ENCODE data around the gene BSG. TPM values are rescaled to one million over a fixed set of nuclear protein-coding genes. Genes with fewer than 3 reads are reported as not detected.
"Not testable (repeated sequence)": the region's sequence is repeated elsewhere in the genome, so short reads cannot be mapped to it uniquely, and the experiment has no call there.

The BSG gene
- polyA plus RNA-seq, 1 experiment: 404 TPM

DNA sequence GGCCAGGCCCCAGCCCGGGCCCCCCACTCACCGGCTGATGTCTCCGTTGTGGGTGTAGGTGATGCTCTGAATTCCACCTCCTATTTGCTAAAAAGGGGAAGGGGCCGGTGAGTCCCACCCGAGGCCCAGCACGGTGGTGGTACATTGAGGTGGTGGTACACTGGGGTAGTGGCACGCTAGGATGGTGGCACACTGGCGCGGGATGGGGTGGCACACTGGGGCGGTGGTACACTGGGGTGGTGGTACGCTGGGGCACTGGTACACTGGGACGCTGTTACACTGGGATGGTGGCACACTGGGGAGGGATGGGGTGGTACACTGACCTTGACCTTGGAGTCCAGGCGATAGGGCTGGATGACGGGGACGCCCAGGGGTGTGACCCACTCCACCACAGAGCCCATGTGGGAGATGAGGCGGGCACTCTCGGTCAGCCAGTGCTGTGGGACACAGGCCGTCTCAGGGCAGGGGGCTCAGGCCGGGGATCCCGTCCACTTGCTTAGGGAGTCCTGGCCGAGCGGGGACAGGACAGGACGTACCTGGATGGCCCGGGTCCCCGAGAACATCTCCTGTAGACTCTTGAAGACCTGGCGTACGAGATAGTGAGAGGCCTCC lies 46.4 kb downstream of the BSG start:
- CTCF ChIA-PET: no interaction called here
- no peak for DNase-seq (ENCODE audit: low read depth, low spot score)
- Histone ChIP-seq H3K27me3 (ENCODE audit: control insufficient read depth, insufficient read depth, low read length) (no peaks in the 10 kb centered on the region), H3K27ac (ENCODE audit: low read depth, low read length) (no peak overlapping the region), H3K9me3 (ENCODE audit: control insufficient read depth, insufficient read depth, low read length) (peaks cover 17% of the 10 kb centered on the region; the same call in 1 of the 2 replicates), H3K4me3 (ENCODE audit: low read depth, low read length) (no peak overlapping the region)
- POLR2A ChIA-PET: no interaction called here
- TF ChIP-seq CTCF (IDR thresholded peaks at IDR 0.05; ENCODE audit: low read depth, low read length): no peak

DNA sequence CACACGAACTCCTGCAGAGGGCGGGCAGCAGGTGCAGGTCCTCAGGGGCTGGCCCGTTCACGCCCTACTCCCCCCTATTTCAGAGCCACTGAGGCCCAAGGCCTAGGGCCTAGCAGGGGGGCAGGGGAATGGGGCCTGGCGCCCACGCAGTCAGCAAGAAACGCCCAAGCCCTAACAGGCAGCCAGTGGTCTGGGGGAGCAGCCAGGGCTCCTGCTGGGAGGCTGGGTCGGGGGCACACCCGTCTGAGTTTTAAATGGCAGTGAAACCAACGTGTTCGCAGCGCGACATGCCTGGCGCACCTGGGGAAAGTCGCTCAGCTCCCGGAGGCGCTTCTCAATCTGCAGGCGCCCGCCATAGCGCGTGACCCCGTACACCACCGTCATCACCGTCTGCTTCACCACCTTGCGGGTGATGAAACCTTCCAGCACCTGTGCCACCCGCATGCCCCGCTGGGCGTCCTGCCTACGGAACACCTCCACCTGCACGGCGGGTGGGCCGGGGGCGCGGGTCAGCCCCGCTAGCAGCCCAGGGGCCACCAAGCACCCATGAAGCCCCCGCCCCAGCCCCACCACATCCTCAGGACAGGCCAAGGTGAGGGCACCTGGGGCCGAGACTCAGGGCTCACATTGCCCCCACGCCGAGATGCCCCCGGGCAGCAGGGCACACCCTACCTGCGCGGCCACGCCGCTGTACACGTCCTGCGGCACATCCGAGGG lies 47.0 kb downstream of the BSG start:
- no peak overlapping the region for H3K4me3 ChIP-seq (ENCODE audit: low read depth, low read length)
- peaks cover 17% of the 10 kb centered on the region; the same call in 1 of the 2 replicates for H3K9me3 ChIP-seq (ENCODE audit: control insufficient read depth, insufficient read depth, low read length)
- H3K27me3 ChIP-seq (ENCODE audit: control insufficient read depth, insufficient read depth, low read length): no peaks in the 10 kb centered on the region
- CTCF ChIA-PET: no interaction called here
- no peak for TF ChIP-seq CTCF (IDR thresholded peaks at IDR 0.05; ENCODE audit: low read depth, low read length)
- no peak for DNase-seq (ENCODE audit: low read depth, low spot score)
- POLR2A ChIA-PET: no interaction called here
- no peak overlapping the region for H3K27ac ChIP-seq (ENCODE audit: low read depth, low read length)

- ChIA-PET POLR2A (no interaction called here), CTCF (no interaction called here)
- H3K27ac ChIP-seq (ENCODE audit: low read depth, low read length): no peak overlapping the region
- no peak for TF ChIP-seq CTCF (IDR thresholded peaks at IDR 0.05; ENCODE audit: low read depth, low read length)
- H3K27me3 ChIP-seq (ENCODE audit: control insufficient read depth, insufficient read depth, low read length): no peaks in the 10 kb centered on the region
- H3K4me3 ChIP-seq (ENCODE audit: low read depth, low read length): no peak overlapping the region
- DNase-seq (ENCODE audit: low read depth, low spot score): no peak
- H3K9me3 ChIP-seq (ENCODE audit: control insufficient read depth, insufficient read depth, low read length): peaks cover 17% of the 10 kb centered on the region; the same call in 1 of the 2 replicates
These were observed 47.9 kb downstream of the BSG start for GRCh38 chr19:620166-620862.

DNA sequence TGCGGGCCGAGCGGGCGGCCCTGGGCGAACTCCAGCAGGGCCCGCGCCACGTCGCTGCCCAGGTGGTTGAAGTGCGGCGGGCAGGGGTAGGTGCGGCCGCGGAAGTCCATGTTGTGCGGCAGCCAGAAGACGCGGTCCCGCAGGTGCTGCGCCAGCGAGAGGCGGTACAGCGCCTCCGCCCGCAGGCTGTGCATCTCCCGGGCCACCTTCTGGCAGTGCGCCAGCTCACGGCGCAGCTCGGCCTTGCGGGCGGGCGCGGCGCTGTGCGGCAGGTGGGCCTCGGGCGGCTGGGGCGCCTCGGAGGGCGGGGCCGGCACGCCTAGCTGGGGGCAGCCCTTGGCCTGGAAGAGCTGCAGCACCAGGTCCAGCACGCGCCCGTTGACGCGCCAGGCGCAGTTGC lies 48.8 kb downstream of the BSG start:
- H3K27ac ChIP-seq (ENCODE audit: low read depth, low read length); POLR2A ChIA-PET; H3K27me3 ChIP-seq (ENCODE audit: control insufficient read depth, insufficient read depth, low read length); DNase-seq (ENCODE audit: low read depth, low spot score); H3K4me3 ChIP-seq (ENCODE audit: low read depth, low read length); CTCF ChIA-PET: not testable (repeated sequence)
- H3K9me3 ChIP-seq (ENCODE audit: control insufficient read depth, insufficient read depth, low read length): peaks cover 17% of the 10 kb centered on the region; the same call in 1 of the 2 replicates

- CTCF ChIA-PET: no interaction called here
- no peak for DNase-seq (ENCODE audit: low read depth, low spot score)
- no peak for TF ChIP-seq CTCF (IDR thresholded peaks at IDR 0.05; ENCODE audit: low read depth, low read length)
- POLR2A ChIA-PET: no interaction called here
- peaks cover 17% of the 10 kb centered on the region; the same call in 1 of the 2 replicates for H3K9me3 ChIP-seq (ENCODE audit: control insufficient read depth, insufficient read depth, low read length)
- no peaks in the 10 kb centered on the region for H3K27me3 ChIP-seq (ENCODE audit: control insufficient read depth, insufficient read depth, low read length)
- H3K27ac ChIP-seq (ENCODE audit: low read depth, low read length): no peak overlapping the region
- H3K4me3 ChIP-seq (ENCODE audit: low read depth, low read length): no peak overlapping the region
These were observed 49.4 kb downstream of the BSG start for GRCh38 chr19:621819-622218.
